C4-2B (cell line): ENCODE results near the gene COX5A.

Experiments
- H3K27ac ChIP-seq: fragments of 450-650 bp; 2 replicates; pipeline ENCODE4 v1.5.1; 2017
- ZFX ChIP-seq: fragments of 450-650 bp; IDR thresholded peaks from 2 replicates; pipeline ENCODE4 v1.6.1; 2017
- TF ChIP-seq, protein P1 (sequence below): fragments of 450-650 bp; conservative IDR thresholded peaks from 2 replicates; pipeline ENCODE4 v1.5.1; 2017; ENCODE audit warnings: mild to moderate bottlenecking

Gene COX5A

DNA sequence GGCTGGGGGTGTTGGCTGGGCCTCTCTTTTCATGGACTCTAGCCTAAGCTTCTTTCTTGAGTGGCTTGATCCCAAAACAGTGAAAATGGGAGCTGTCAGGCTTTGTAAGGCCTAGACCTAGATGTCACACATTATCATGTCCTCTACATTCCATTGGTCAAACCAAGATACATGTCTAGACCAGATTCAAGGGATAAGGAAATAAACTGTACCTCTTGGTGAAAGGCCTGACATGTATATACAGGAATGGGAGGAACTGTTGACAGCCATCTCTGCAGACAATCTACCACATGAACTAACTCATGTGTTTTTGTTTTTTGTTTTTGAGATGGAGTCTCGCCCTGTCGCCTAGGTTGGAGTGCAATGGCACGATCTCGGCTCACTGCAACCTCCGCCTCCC lies 29.8 kb upstream of the COX5A start:
- H3K27ac ChIP-seq: no peak overlapping the region
- TF ChIP-seq, protein P1, sequence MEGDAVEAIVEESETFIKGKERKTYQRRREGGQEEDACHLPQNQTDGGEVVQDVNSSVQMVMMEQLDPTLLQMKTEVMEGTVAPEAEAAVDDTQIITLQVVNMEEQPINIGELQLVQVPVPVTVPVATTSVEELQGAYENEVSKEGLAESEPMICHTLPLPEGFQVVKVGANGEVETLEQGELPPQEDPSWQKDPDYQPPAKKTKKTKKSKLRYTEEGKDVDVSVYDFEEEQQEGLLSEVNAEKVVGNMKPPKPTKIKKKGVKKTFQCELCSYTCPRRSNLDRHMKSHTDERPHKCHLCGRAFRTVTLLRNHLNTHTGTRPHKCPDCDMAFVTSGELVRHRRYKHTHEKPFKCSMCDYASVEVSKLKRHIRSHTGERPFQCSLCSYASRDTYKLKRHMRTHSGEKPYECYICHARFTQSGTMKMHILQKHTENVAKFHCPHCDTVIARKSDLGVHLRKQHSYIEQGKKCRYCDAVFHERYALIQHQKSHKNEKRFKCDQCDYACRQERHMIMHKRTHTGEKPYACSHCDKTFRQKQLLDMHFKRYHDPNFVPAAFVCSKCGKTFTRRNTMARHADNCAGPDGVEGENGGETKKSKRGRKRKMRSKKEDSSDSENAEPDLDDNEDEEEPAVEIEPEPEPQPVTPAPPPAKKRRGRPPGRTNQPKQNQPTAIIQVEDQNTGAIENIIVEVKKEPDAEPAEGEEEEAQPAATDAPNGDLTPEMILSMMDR: no peak
- no peak for TF ChIP-seq ZFX

DNA sequence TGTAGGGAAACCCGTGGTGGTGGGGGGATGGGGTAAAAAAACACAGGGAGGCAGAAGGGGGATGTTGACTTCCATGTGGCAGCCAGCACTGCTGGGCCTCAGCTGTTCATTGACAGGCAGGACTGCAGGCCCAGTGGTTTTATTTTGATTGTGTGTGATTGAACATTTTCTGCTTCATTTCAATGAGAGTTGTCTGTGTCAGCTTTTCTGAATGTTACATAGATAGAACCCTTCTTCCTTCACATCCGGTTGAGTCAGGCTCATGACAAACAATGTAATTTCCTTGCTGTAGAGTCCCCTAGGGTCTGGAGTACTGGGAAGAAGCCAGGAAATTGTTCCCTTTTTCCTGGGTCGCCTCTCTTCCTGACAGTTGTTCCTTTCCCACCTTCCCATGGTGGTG lies 26.9 kb upstream of the COX5A start:
- no peak overlapping the region for H3K27ac ChIP-seq
- TF ChIP-seq, protein P1: no peak
- no peak for TF ChIP-seq ZFX

DNA sequence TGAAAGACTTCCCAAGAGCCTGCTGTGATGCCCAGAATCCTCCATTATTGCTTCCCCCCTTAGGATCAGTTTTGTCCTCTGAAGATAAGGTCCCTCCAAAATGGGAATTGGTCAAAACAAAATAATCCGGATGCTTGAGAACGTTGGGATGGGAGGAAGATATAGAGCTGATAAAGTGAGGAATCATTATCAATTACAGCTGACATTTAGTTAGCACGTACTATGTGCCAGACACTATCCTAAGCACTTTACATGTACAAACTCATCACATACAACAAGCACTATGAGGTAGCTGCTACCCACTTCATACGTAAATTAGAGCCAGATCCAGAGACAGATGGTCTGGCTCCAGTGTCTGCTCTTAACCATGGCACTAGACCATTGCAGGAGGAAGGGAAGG lies 25.3 kb upstream of the COX5A start:
- TF ChIP-seq, protein P1: no peak
- no peak for TF ChIP-seq ZFX
- no peak overlapping the region for H3K27ac ChIP-seq

DNA sequence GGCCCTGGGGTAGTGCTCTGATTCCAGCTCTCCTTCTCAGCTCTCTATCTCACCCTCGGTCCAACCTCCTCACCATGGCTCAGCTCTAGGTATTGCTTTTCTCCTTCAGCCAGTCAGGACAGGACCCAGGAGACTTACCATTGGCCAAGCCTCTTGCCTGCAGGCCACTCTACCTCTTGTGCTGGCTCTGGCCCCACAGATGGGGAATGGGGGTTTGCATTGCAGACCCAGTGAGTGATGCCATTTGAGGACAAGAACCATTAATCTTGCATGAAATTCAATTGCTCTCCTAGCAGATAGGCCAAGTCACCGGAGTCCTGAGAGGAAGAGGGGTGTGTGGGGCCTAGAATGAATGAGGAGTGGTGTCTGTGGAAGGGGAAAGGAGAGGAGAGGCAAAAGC lies 24.8 kb upstream of the COX5A start:
- TF ChIP-seq, protein P1: no peak
- no peak for TF ChIP-seq ZFX
- no peak overlapping the region for H3K27ac ChIP-seq

DNA sequence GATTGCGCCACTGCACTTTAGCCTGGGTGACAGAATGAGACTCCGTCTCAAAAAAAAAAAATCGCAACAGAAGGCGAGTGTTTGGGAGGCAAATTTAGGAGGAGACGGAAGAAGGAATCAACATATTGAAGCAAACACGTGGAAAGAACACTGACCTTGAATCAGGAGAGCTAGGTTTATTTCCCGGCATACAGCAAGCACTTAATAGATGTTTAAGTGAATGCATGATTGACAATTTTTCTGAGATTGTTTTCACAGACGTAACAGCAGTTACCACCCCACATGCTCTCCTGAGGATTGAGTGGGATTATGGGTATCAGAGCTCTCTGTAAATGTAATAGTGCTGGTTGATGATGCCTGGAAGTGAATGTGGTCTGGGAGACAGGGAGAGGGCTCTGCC lies 24.3 kb upstream of the COX5A start:
- no peak overlapping the region for H3K27ac ChIP-seq
- TF ChIP-seq, protein P1: no peak

DNA sequence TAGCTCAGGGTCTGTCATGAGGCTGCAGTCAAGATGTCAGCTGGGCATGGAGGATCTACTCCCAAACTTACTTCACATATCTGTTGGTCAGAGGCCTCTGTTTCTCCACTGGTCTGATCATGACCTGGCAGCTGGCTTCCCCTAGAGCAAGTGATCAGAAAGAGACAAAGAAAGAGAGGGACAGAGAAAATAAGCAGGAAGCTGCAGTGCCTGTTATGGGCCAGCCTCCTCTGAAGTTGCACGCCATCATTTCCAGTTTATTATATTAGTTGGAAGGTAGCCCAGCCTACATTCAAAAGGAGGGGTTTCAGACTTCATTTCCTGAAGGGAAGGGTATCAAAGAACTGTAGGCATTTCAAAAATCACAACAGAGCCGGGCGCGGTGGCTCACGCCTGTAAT lies 23.7 kb upstream of the COX5A start:
- TF ChIP-seq ZFX: no peak
- TF ChIP-seq, protein P1: no peak

DNA sequence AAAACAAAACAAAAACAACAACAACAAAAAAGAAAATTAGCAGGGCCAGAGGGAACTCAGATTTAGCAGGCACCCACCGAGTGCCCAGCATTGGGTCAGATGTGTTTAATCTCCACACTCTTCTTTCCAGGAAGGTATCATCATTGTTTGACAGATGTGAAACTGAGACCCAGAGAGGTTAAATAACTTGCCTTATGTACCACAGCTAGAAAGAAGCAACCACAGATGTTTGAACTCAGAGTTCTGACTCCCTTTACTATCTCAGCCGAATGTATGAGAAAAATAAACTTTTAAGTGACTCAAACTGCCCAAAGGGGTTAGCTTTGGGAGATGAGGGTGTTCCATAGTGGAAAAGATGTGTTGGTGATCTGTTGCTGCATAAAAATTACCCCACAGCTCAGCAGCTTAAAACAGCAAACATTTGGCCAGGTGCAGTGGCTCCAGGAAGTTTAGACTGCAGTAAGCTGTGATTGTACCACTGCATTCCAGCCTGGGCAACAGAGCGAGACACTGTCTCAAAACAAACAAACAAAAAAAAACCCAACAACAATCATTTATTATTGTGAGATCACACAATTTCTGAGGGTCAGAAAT lies 23.2 kb upstream of the COX5A start:
- H3K27ac ChIP-seq: no peak overlapping the region
- TF ChIP-seq ZFX: no peak
- TF ChIP-seq, protein P1: no peak

More for the DNA sequence above, 23.7 kb upstream of the COX5A start:
- H3K27ac ChIP-seq: no peak overlapping the region
